Measurements from ENCODE around the gene GPRC5C. TPM values are rescaled to one million over a fixed set of nuclear protein-coding genes. Genes with fewer than 3 reads are reported as not detected.

The GPRC5C gene
- total RNA-seq, 1 donor from 2014 or later, result 29.1 TPM

- H3K4me3 ChIP-seq, result no peak overlapping the region
- intact Hi-C loops (cut with DNase I), result no loop called here
- H3K27me3 ChIP-seq, result no peaks in the 10 kb centered on the region
- H3K4me1 ChIP-seq, result peaks cover 0 to 13% of the 10 kb centered on the region in 2 donors
- H3K27ac ChIP-seq, result peak overlapping the region; percentile 54 to 65
- no peaks in the 10 kb centered on the region for H3K9me3 ChIP-seq
- DNase-seq (ENCODE audit: low spot score in 2 of 2), result peak; percentile 38 to 72
- no peak for TF ChIP-seq CTCF (IDR thresholded peaks at IDR 0.05)
- H3K36me3 ChIP-seq, result no peaks in the 10 kb centered on the region
Observed at GRCh38 chr17:74393346-74393942, 38.4 kb upstream of the GPRC5C start.

GRCh38 chr17:74394275-74394950 lies 37.5 kb upstream of the GPRC5C start:
- Histone ChIP-seq H3K9me3 (no peaks in the 10 kb centered on the region), H3K4me3 (no peak overlapping the region), H3K27ac (peak overlapping the region; percentile 49 to 65), H3K27me3 (no peaks in the 10 kb centered on the region), H3K36me3 (no peaks in the 10 kb centered on the region), H3K4me1 (peaks cover 0 to 13% of the 10 kb centered on the region in 2 donors)
- no peak for TF ChIP-seq CTCF (IDR thresholded peaks at IDR 0.05)
- DNase-seq (ENCODE audit: low spot score in 2 of 2), result no peak
- intact Hi-C loops (cut with DNase I), result no loop called here

GRCh38 chr17:74394977-74395376 lies 36.9 kb upstream of the GPRC5C start:
- Histone ChIP-seq H3K27ac (peak overlapping the region; percentile 49 to 65), H3K4me3 (no peak overlapping the region), H3K9me3 (no peaks in the 10 kb centered on the region), H3K36me3 (no peaks in the 10 kb centered on the region), H3K4me1 (peaks cover 0 to 13% of the 10 kb centered on the region in 2 donors), H3K27me3 (no peaks in the 10 kb centered on the region)
- intact Hi-C loops (cut with DNase I), result no loop called here
- no peak for TF ChIP-seq CTCF (IDR thresholded peaks at IDR 0.05)
- DNase-seq (ENCODE audit: low spot score in 2 of 2), result no peak

- no peak overlapping the region for H3K27ac ChIP-seq
- no peak for TF ChIP-seq CTCF (IDR thresholded peaks at IDR 0.05)
- no peaks in the 10 kb centered on the region for H3K9me3 ChIP-seq
- no peak for DNase-seq (ENCODE audit: low spot score in 2 of 2)
- H3K36me3 ChIP-seq, result no peaks in the 10 kb centered on the region
- H3K4me3 ChIP-seq, result no peak overlapping the region
- H3K4me1 ChIP-seq, result peaks cover 0 to 13% of the 10 kb centered on the region in 2 donors
- no peaks in the 10 kb centered on the region for H3K27me3 ChIP-seq
- intact Hi-C loops (cut with DNase I), result no loop called here
Observed at GRCh38 chr17:74396567-74396966, 35.3 kb upstream of the GPRC5C start.

- TF ChIP-seq CTCF (IDR thresholded peaks at IDR 0.05), result no peak
- Histone ChIP-seq H3K27me3 (no peaks in the 10 kb centered on the region), H3K9me3 (no peaks in the 10 kb centered on the region), H3K27ac (no peak overlapping the region), H3K36me3 (no peaks in the 10 kb centered on the region), H3K4me3 (no peak overlapping the region), H3K4me1 (no peaks in the 10 kb centered on the region)
- intact Hi-C loops (cut with DNase I), result no loop called here
- DNase-seq (ENCODE audit: low spot score in 2 of 2), result no peak
Observed at GRCh38 chr17:74402048-74402447, 29.8 kb upstream of the GPRC5C start.
